H1 (cell line): ENCODE measurements around the gene HOXB6.

Source experiments
- BACH1 ChIP-seq: IDR thresholded peaks from 2 replicates; pipeline ENCODE4 v1.6.1; 2012; ENCODE audit warnings: low read length, improper control_type of control experiment
- CTCF ChIP-seq, 3 experiments: IDR thresholded peaks; 1 replicate in 2 of 3; 2 replicates in 1 of 3; pipeline versions ENCODE4 v1.5.1 to v1.6.1; 2011; ENCODE audit warnings: low read length in 3 of 3, mild to moderate bottlenecking in 3 of 3, inconsistent platforms in 2 of 3, low read depth in 1 of 3, moderate library complexity in 1 of 3; ENCODE audit not compliant: insufficient read depth in 1 of 3; ENCODE audit errors: control extremely low read depth in 1 of 3
- E2F6 ChIP-seq: IDR thresholded peaks from 2 replicates; pipeline ENCODE4 v1.6.1; 2012; ENCODE audit warnings: inconsistent platforms
- HDAC2 ChIP-seq, 2 experiments: fragments of 300-600 bp in 1 of 2; sonication (generic) in 1 of 2; IDR thresholded peaks; 2 replicates each; pipeline ENCODE4 v1.6.1; 2011 to 2012; ENCODE audit warnings: low read depth in 2 of 2, low read length in 2 of 2, mild to moderate bottlenecking in 2 of 2, moderate library complexity in 2 of 2, borderline replicate concordance in 1 of 2, inconsistent platforms in 1 of 2
- KDM1A ChIP-seq: fragments of 200-600, 300-600 bp; sonication (generic); IDR thresholded peaks from 2 replicates; pipeline ENCODE4 v1.7.1; 2016; ENCODE audit warnings: mild to moderate bottlenecking, low read length, borderline replicate concordance
- NANOG ChIP-seq: IDR thresholded peaks from 2 replicates; pipeline ENCODE4 v1.6.1; 2011; ENCODE audit warnings: low read length, low read depth, mild to moderate bottlenecking, inconsistent platforms; ENCODE audit not compliant: insufficient read depth, poor library complexity, severe bottlenecking
- POLR2A ChIP-seq, 2 experiments: IDR thresholded peaks; 1 replicate in 1 of 2; 2 replicates in 1 of 2; pipeline ENCODE4 v1.6.1; 2011; ENCODE audit warnings: low read depth in 2 of 2, low read length in 2 of 2, mild to moderate bottlenecking in 2 of 2; ENCODE audit errors: control extremely low read depth in 1 of 2
- RAD21 ChIP-seq, 2 experiments: IDR thresholded peaks in 1 of 2; conservative IDR thresholded peaks in 1 of 2; 2 replicates each; pipeline ENCODE4 v1.6.1; 2011; ENCODE audit warnings: low read depth in 2 of 2, low read length in 2 of 2, improper control_type of control experiment in 1 of 2, inconsistent platforms in 1 of 2, mild to moderate bottlenecking in 1 of 2, moderate library complexity in 1 of 2
- RNF2 ChIP-seq: fragments of 200-900, 300-1000 bp; sonication (generic); IDR thresholded peaks from 2 replicates; pipeline ENCODE4 v1.7.1; 2016; ENCODE audit warnings: borderline replicate concordance, low read depth, mild to moderate bottlenecking, antibody characterized with exemption, low read length; ENCODE audit not compliant: poor library complexity, severe bottlenecking; ENCODE audit errors: missing control alignments
- RXRA ChIP-seq: IDR thresholded peaks from 2 replicates; pipeline ENCODE4 v1.6.1; 2011; ENCODE audit warnings: low read depth, mild to moderate bottlenecking, low read length, moderate library complexity; ENCODE audit not compliant: insufficient read depth
- TBP ChIP-seq: IDR thresholded peaks from 2 replicates; pipeline ENCODE4 v1.6.1; 2011; ENCODE audit warnings: low read depth, low read length, improper control_type of control experiment
- USF2 ChIP-seq: IDR thresholded peaks from 2 replicates; pipeline ENCODE4 v1.6.1; 2011; ENCODE audit warnings: low read length, improper control_type of control experiment

- TF ChIP-seq CTCF (IDR thresholded peaks at IDR 0.05; ENCODE audit: control extremely low read depth in 1 of 3, insufficient read depth in 1 of 3, low read depth in 1 of 3, low read length in 3 of 3) (no peak), RAD21 (IDR thresholded peaks at IDR 0.05 in 1 of 2, conservative IDR thresholded peaks at IDR 0.05 in 1 of 2; ENCODE audit: low read depth in 2 of 2, low read length in 2 of 2) (no peak), POLR2A (IDR thresholded peaks at IDR 0.05; ENCODE audit: control extremely low read depth in 1 of 2, low read depth in 2 of 2, low read length in 2 of 2) (no peak), RXRA (no peak), NANOG (no peak), KDM1A (no peak), HDAC2 (IDR thresholded peaks at IDR 0.05; ENCODE audit: borderline replicate concordance in 1 of 2, low read depth in 2 of 2, low read length in 2 of 2) (no peak), BACH1 (no peak), RNF2 (peak; percentile 88), USF2 (no peak), E2F6 (no peak), TBP (no peak)
Observed at GRCh38 chr17:48596000-48596734, 8.6 kb downstream of the HOXB6 start.
